Ishikawa (cell line): Measurements from ENCODE around the gene UGT3A1.

Experiments used
- CEBPB ChIP-seq: IDR thresholded peaks from 2 replicates; pipeline ENCODE4 v1.6.1; 2012
- CREB1 ChIP-seq: IDR thresholded peaks from 2 replicates; pipeline ENCODE4 v1.6.1; 2012; ENCODE audit warnings: low read depth
- EGR1 ChIP-seq: IDR thresholded peaks from 2 replicates; pipeline ENCODE4 v1.6.1; 2012
- EP300 ChIP-seq: IDR thresholded peaks from 2 replicates; pipeline ENCODE4 v1.6.1; 2012; ENCODE audit warnings: borderline replicate concordance
- FOXM1 ChIP-seq: IDR thresholded peaks from 2 replicates; pipeline ENCODE4 v1.6.1; 2012; ENCODE audit warnings: low read depth, borderline replicate concordance
- MAX ChIP-seq: IDR thresholded peaks from 2 replicates; pipeline ENCODE4 v1.6.1; 2012
- NFIC ChIP-seq: IDR thresholded peaks from 2 replicates; pipeline ENCODE4 v1.6.1; 2012
- RAD21 ChIP-seq: IDR thresholded peaks from 2 replicates; pipeline ENCODE4 v1.6.1; 2012; ENCODE audit warnings: low read depth
- REST ChIP-seq: IDR thresholded peaks from 2 replicates; pipeline ENCODE4 v1.6.1; 2012; ENCODE audit warnings: low read depth, mild to moderate bottlenecking
- TAF1 ChIP-seq: IDR thresholded peaks from 2 replicates; pipeline ENCODE4 v1.6.1; 2012; ENCODE audit warnings: low read depth, mild to moderate bottlenecking
- TCF12 ChIP-seq: IDR thresholded peaks from 2 replicates; pipeline ENCODE4 v1.6.1; 2012; ENCODE audit warnings: low read depth
- TEAD4 ChIP-seq: IDR thresholded peaks from 2 replicates; pipeline ENCODE4 v1.6.1; 2012
- USF1 ChIP-seq: IDR thresholded peaks from 2 replicates; pipeline ENCODE4 v1.6.1; 2012
- YY1 ChIP-seq: IDR thresholded peaks from 2 replicates; pipeline ENCODE4 v1.6.1; 2012; ENCODE audit warnings: low read depth
- ZBTB7A ChIP-seq: IDR thresholded peaks from 2 replicates; pipeline ENCODE4 v1.6.1; 2012; ENCODE audit warnings: low read depth

UGT3A1 gene

GRCh38 chr5:36009698-36010097, 18.5 kb upstream of the UGT3A1 start:
- TF ChIP-seq CREB1 (no peak), EGR1 (no peak), RAD21 (no peak), TEAD4 (no peak), EP300 (no peak), FOXM1 (no peak), NFIC (no peak), TAF1 (no peak), YY1 (no peak), REST (no peak), CEBPB (no peak), TCF12 (no peak), ZBTB7A (no peak), MAX (no peak), USF1 (no peak)

GRCh38 chr5:36007366-36007765, 16.2 kb upstream of the UGT3A1 start:
- TF ChIP-seq EP300 (no peak), CEBPB (no peak), CREB1 (no peak), YY1 (no peak), TAF1 (no peak), MAX (no peak), NFIC (no peak), RAD21 (no peak), REST (no peak), ZBTB7A (no peak), USF1 (no peak), FOXM1 (no peak), TEAD4 (no peak), EGR1 (no peak), TCF12 (no peak)

- no peak for TF ChIP-seq EP300
- TF ChIP-seq TCF12 = no peak
- TF ChIP-seq RAD21 = no peak
- TF ChIP-seq CREB1 = no peak
- no peak for TF ChIP-seq REST
Observed at GRCh38 chr5:36006163-36006562, 15.0 kb upstream of the UGT3A1 start.

GRCh38 chr5:36001032-36001431, 9.8 kb upstream of the UGT3A1 start:
- no peak for TF ChIP-seq CREB1
- no peak for TF ChIP-seq RAD21
- TF ChIP-seq EP300 = no peak
- no peak for TF ChIP-seq MAX

- TF ChIP-seq TEAD4 = no peak
- no peak for TF ChIP-seq TAF1
- no peak for TF ChIP-seq YY1
- no peak for TF ChIP-seq EP300
- TF ChIP-seq EGR1 = no peak
- no peak for TF ChIP-seq NFIC
- no peak for TF ChIP-seq ZBTB7A
- TF ChIP-seq REST = no peak
- no peak for TF ChIP-seq CREB1
- TF ChIP-seq TCF12 = no peak
- no peak for TF ChIP-seq RAD21
- no peak for TF ChIP-seq USF1
- no peak for TF ChIP-seq CEBPB
- no peak for TF ChIP-seq FOXM1
- TF ChIP-seq MAX = no peak
Observed at GRCh38 chr5:35999547-35999946, 8.4 kb upstream of the UGT3A1 start.
